ENCODE results near the gene TMEM263. TPM values are rescaled to one million over a fixed set of nuclear protein-coding genes. Genes with fewer than 3 reads are reported as not detected.

Gene TMEM263
- total and polyA plus RNA-seq, 2 of the 8 experiments (the other 6 are each of a cell fraction or from before 2014, with no cell fraction given): 2.9 to 12.3 TPM

GRCh38 chr12:106955377-106956047 lies at the start of gene TMEM263 (continued):
- TF ChIP-seq POU5F1 (IDR thresholded peaks at IDR 0.05; ENCODE audit: low read depth, low read length): no peak
- peak; percentile 19; the same call in 1 of the 2 replicates for TF ChIP-seq NRF1 (IDR thresholded peaks at IDR 0.05; ENCODE audit: low read depth, low read length)
- TF ChIP-seq TEAD4 (IDR thresholded peaks at IDR 0.05; ENCODE audit: low read depth, low read length): peak; percentile 58
- TF ChIP-seq BACH1 (IDR thresholded peaks at IDR 0.05; ENCODE audit: low read length): peak; percentile 83

Data from H1 (cell line).